Glutamatergic neuron (in vitro differentiated cells): ENCODE measurements around the gene TCP11. TPM values are rescaled to one million over a fixed set of nuclear protein-coding genes. Genes with fewer than 3 reads are reported as not detected.

ENCODE experiments used
- DNase-seq: peaks from one replicate; pipeline ENCODE4 v3.0.0; 2022
- H3K27ac Mint-ChIP-seq: one replicate; pipeline ENCODE4 v1.8.0; 2020; ENCODE audit warnings: mild to moderate bottlenecking, mixed read lengths, inconsistent platforms; ENCODE audit not compliant: unreplicated experiment
- H3K27me3 Mint-ChIP-seq: one replicate; pipeline ENCODE4 v1.8.0; 2020; ENCODE audit warnings: mild to moderate bottlenecking, moderate library complexity, mixed read lengths, inconsistent platforms; ENCODE audit not compliant: unreplicated experiment
- H3K36me3 Mint-ChIP-seq: one replicate; pipeline ENCODE4 v1.8.0; 2020; ENCODE audit warnings: mild to moderate bottlenecking, mixed read lengths, inconsistent platforms; ENCODE audit not compliant: unreplicated experiment
- H3K4me1 Mint-ChIP-seq: one replicate; pipeline ENCODE4 v1.8.0; 2020; ENCODE audit warnings: mild to moderate bottlenecking, low read depth, mixed read lengths, inconsistent platforms; ENCODE audit not compliant: unreplicated experiment
- H3K4me3 Mint-ChIP-seq: one replicate; pipeline ENCODE4 v1.8.0; 2020; ENCODE audit warnings: mild to moderate bottlenecking, mixed read lengths, inconsistent platforms; ENCODE audit not compliant: unreplicated experiment
- H3K9me3 Mint-ChIP-seq: one replicate; pipeline ENCODE4 v1.8.0; 2020; ENCODE audit warnings: mild to moderate bottlenecking, moderate library complexity, mixed read lengths, inconsistent platforms; ENCODE audit not compliant: unreplicated experiment
- total RNA-seq: library from RNA; stranded (reverse); fragmentation: NEBNext Ultra II Directional; extraction: Animal tissue kit (Norgen Biotek cat#: 25700); gene quantifications from one replicate; pipeline ENCODE4 v1.2.1, GENCODE V29; 2021; ENCODE audit not compliant: unreplicated experiment
- TF ChIP-seq, protein P1 (sequence below): fragments of 200-600 bp; sonication (generic); IDR thresholded peaks from one replicate; pipeline ENCODE4 v1.5.0; 2021; ENCODE audit not compliant: partially characterized antibody, unreplicated experiment

TCP11 gene
- total RNA-seq, 1 donor from 2014 or later, result not detected

- no peak overlapping the region for H3K27ac Mint-ChIP-seq
- TF ChIP-seq, protein P1, sequence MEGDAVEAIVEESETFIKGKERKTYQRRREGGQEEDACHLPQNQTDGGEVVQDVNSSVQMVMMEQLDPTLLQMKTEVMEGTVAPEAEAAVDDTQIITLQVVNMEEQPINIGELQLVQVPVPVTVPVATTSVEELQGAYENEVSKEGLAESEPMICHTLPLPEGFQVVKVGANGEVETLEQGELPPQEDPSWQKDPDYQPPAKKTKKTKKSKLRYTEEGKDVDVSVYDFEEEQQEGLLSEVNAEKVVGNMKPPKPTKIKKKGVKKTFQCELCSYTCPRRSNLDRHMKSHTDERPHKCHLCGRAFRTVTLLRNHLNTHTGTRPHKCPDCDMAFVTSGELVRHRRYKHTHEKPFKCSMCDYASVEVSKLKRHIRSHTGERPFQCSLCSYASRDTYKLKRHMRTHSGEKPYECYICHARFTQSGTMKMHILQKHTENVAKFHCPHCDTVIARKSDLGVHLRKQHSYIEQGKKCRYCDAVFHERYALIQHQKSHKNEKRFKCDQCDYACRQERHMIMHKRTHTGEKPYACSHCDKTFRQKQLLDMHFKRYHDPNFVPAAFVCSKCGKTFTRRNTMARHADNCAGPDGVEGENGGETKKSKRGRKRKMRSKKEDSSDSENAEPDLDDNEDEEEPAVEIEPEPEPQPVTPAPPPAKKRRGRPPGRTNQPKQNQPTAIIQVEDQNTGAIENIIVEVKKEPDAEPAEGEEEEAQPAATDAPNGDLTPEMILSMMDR, result no peak
- H3K4me1 Mint-ChIP-seq, result peaks cover 1% of the 10 kb centered on the region
- no peaks in the 10 kb centered on the region for H3K36me3 Mint-ChIP-seq
- DNase-seq, result no peak
- no peak overlapping the region for H3K4me3 Mint-ChIP-seq
- peaks cover 10% of the 10 kb centered on the region for H3K27me3 Mint-ChIP-seq
- H3K9me3 Mint-ChIP-seq, result peaks cover 5% of the 10 kb centered on the region
These were observed 27.3 kb upstream of the TCP11 start for GRCh38 chr6:35168461-35168861.

GRCh38 chr6:35167505-35167904 is 26.4 kb upstream of the TCP11 start:
- no peak for DNase-seq
- Mint-ChIP-seq H3K36me3 (no peaks in the 10 kb centered on the region), H3K4me3 (no peak overlapping the region), H3K4me1 (peaks cover 4% of the 10 kb centered on the region), H3K27me3 (peaks cover 9% of the 10 kb centered on the region), H3K9me3 (peaks cover 5% of the 10 kb centered on the region), H3K27ac (no peak overlapping the region)
- TF ChIP-seq, protein P1, result no peak

DNA sequence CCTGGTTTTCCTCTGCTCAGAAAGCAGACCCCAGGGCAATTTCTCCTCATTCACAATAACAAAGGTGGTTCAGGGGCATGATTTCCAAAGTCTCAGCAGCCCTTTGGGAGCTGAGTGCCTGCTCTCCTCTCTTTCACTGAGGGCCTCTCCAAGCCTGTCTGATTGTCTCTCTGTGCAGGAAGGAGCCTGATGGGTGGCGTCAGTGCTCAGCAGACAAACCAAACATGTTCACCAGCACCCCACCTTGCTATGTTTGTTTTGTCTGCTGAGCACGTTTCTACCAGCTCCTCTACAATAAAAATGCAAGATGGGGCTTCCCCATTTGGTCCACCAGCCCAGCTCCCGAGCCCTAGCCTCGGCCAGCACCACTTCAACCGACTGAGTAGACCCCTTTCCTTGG is 25.4 kb upstream of the TCP11 start:
- Mint-ChIP-seq H3K4me3 (no peak overlapping the region), H3K36me3 (no peaks in the 10 kb centered on the region), H3K27ac (no peak overlapping the region), H3K27me3 (peaks cover 8% of the 10 kb centered on the region), H3K9me3 (peaks cover 5% of the 10 kb centered on the region), H3K4me1 (peaks cover 5% of the 10 kb centered on the region)
- no peak for DNase-seq
- TF ChIP-seq, protein P1, result no peak

DNA sequence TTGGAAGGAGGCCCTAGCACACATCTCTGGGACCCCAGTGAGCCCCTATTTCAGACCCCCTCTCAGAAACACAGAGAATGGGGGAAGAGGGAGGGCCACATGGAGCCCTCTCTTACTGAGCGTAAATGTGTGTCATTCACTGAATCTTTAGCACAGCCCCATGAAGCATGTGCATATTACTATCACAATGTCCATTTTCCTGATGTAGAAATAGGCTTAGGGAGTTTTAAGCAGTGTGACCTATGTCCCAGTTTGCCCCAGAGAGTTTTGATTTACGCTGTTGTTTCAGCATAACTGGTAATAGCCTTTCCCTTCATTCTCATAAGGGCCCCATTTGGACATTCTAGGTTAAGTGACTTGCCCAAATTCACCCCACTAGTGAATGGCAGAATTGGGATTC is 25.0 kb upstream of the TCP11 start:
- peaks cover 8% of the 10 kb centered on the region for H3K4me1 Mint-ChIP-seq
- no peaks in the 10 kb centered on the region for H3K36me3 Mint-ChIP-seq
- TF ChIP-seq, protein P1, result no peak
- H3K27me3 Mint-ChIP-seq, result peaks cover 10% of the 10 kb centered on the region
- H3K4me3 Mint-ChIP-seq, result no peak overlapping the region
- DNase-seq, result no peak
- no peak overlapping the region for H3K27ac Mint-ChIP-seq
- H3K9me3 Mint-ChIP-seq, result peaks cover 5% of the 10 kb centered on the region

DNA sequence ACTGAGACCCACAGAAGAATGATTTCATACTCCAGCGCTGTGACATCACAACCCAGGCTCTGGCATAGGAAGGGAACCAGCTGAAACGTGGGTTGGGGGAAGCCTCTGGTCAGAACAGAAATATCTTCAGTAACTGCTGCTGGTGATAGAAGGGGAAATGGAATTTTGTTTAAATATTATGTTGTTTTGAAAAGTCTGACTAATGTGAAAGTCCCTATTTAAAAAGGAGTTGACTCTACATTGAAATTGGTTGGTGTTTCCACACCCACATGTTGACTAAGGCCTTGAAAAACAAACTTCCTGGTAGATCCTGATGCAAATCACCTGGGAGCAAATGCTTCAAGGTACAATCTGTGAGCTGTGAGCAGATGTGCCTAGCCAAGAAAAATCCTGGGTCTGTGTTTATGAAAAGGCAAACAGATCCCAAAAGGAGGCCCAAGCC is 24.5 kb upstream of the TCP11 start:
- Mint-ChIP-seq H3K27ac (no peak overlapping the region), H3K9me3 (peaks cover 5% of the 10 kb centered on the region), H3K36me3 (no peaks in the 10 kb centered on the region), H3K27me3 (peaks cover 6% of the 10 kb centered on the region), H3K4me1 (peaks cover 12% of the 10 kb centered on the region), H3K4me3 (no peak overlapping the region)
- TF ChIP-seq, protein P1, result no peak
- DNase-seq, result no peak
